ENCODE results near the gene LTA.

Gene LTA

GRCh38 chr6:31573239-31574105 is 1.4 kb downstream of the LTA start:
- TF ChIP-seq TOX (CRISPR knock-in tag; IDR thresholded peaks at IDR 0.05; ENCODE audit: borderline replicate concordance) (no peak), RARB (CRISPR knock-in tag; IDR thresholded peaks at IDR 0.05) (no peak), GLIS3 (CRISPR knock-in tag; IDR thresholded peaks at IDR 0.05) (no peak), ZC3H10 (CRISPR knock-in tag; IDR thresholded peaks at IDR 0.05) (no peak)
- ATAC-seq = no peak

- no peak for TF ChIP-seq ZNF565 (CRISPR knock-in tag; conservative IDR thresholded peaks at IDR 0.05; ENCODE audit: low read depth)
- TF ChIP-seq POU6F1 (CRISPR knock-in tag; IDR thresholded peaks at IDR 0.05; ENCODE audit: borderline replicate concordance, low read depth) = no peak
- no peak for TF ChIP-seq BACH2 (CRISPR knock-in tag; IDR thresholded peaks at IDR 0.05; ENCODE audit: borderline replicate concordance)
- TF ChIP-seq ESRRG (CRISPR knock-in tag; IDR thresholded peaks at IDR 0.05) = no peak
- TF ChIP-seq SNAI2 (CRISPR knock-in tag; IDR thresholded peaks at IDR 0.05) = no peak
- no peak for TF ChIP-seq ARNTL (CRISPR knock-in tag; IDR thresholded peaks at IDR 0.05; ENCODE audit: borderline replicate concordance, low read depth)
- TF ChIP-seq TOX (CRISPR knock-in tag; IDR thresholded peaks at IDR 0.05; ENCODE audit: borderline replicate concordance) = no peak
- TF ChIP-seq ZFP3 (CRISPR knock-in tag; IDR thresholded peaks at IDR 0.05) = no peak
- TF ChIP-seq ZNF8 (CRISPR knock-in tag; IDR thresholded peaks at IDR 0.05) = no peak
- TF ChIP-seq ZNF70 (CRISPR knock-in tag; IDR thresholded peaks at IDR 0.05) = no peak
- TF ChIP-seq TSHZ2 (CRISPR knock-in tag; IDR thresholded peaks at IDR 0.05) = no peak
- no peak for TF ChIP-seq ZC3H10 (CRISPR knock-in tag; IDR thresholded peaks at IDR 0.05)
- TF ChIP-seq CSDC2 (CRISPR knock-in tag; IDR thresholded peaks at IDR 0.05) = no peak
- TF ChIP-seq OSR1 (CRISPR knock-in tag; IDR thresholded peaks at IDR 0.05) = no peak
- TF ChIP-seq CSRNP3 (CRISPR knock-in tag; IDR thresholded peaks at IDR 0.05) = no peak
- TF ChIP-seq RARB (CRISPR knock-in tag; IDR thresholded peaks at IDR 0.05) = no peak
- no peak for TF ChIP-seq ISL1 (CRISPR knock-in tag; IDR thresholded peaks at IDR 0.05)
- no peak for TF ChIP-seq PPARA (CRISPR knock-in tag; IDR thresholded peaks at IDR 0.05; ENCODE audit: borderline replicate concordance)
- no peak for TF ChIP-seq ZFP30 (CRISPR knock-in tag; IDR thresholded peaks at IDR 0.05)
- TF ChIP-seq CREB5 (CRISPR knock-in tag; IDR thresholded peaks at IDR 0.05; ENCODE audit: low read depth) = no peak
- ATAC-seq = no peak
Observed at GRCh38 chr6:31574106-31575061, 2.3 kb downstream of the LTA start.

- TF ChIP-seq ZNF8 (CRISPR knock-in tag; IDR thresholded peaks at IDR 0.05) = no peak
- ATAC-seq = no peak
Observed at GRCh38 chr6:31575335-31575901, 3.3 kb downstream of the LTA start, which contains the start of gene TNF. Gene TNF (plus strand): TSS chr6:31575565. CDS start chr6:31575742, 177 bp downstream.

Data from SK-N-SH treated with all-trans-retinoic acid at 6 μM for 48 hours (cell line).